Lung (tissue), 12 donors: ENCODE data around the gene ZNF525. TPM values are rescaled to one million over a fixed set of nuclear protein-coding genes. Genes with fewer than 3 reads are reported as not detected.
A peak's percentile ranks its signal among the peaks of the same experiment; 100 is the strongest.
"Not testable (repeated sequence)": the region's sequence is repeated elsewhere in the genome, so short reads cannot be mapped to it uniquely, and the experiment has no call there.

Experiments
- ATAC-seq: fragments of 200-7000 bp; cut with Tn5 transposase; one replicate; pipeline ENCODE4 v1.9.1; 2020; ENCODE audit warnings: moderate number of reproducible peaks; ENCODE audit not compliant: insufficient read depth, low FRiP score
- DNase-seq, 3 donors: peaks; one replicate each; pipeline ENCODE4 v3.0.0-alpha.2; 2013 to 2017
- H3K27ac ChIP-seq, 2 donors: one replicate each; pipeline ENCODE4 v1.5.1; 2013; ENCODE audit warnings: mild to moderate bottlenecking in 2 of 2, moderate library complexity in 2 of 2, control low read depth in 1 of 2, inconsistent platforms in 1 of 2, low read depth in 1 of 2, low read length in 1 of 2
- H3K27me3 ChIP-seq, 3 donors: one replicate each; pipeline ENCODE4 v1.5.1; 2013; ENCODE audit warnings: low read length in 2 of 3; ENCODE audit not compliant: control insufficient read depth in 3 of 3, insufficient read depth in 3 of 3
- H3K36me3 ChIP-seq, 4 donors: one replicate each; pipeline ENCODE4 v1.5.1; 2013; ENCODE audit warnings: low read length in 4 of 4, mild to moderate bottlenecking in 1 of 4, moderate library complexity in 1 of 4; ENCODE audit not compliant: control insufficient read depth in 4 of 4, insufficient read depth in 4 of 4
- H3K4me1 ChIP-seq, 5 donors: one replicate each; pipeline ENCODE4 v1.5.1; 2013; ENCODE audit warnings: low read length in 5 of 5, mild to moderate bottlenecking in 2 of 5, moderate library complexity in 1 of 5; ENCODE audit not compliant: control insufficient read depth in 5 of 5, insufficient read depth in 5 of 5
- H3K4me3 ChIP-seq: one replicate; pipeline ENCODE4 v1.5.1; 2013; ENCODE audit warnings: mild to moderate bottlenecking, control low read depth, moderate library complexity
- H3K9ac ChIP-seq, 2 donors: one replicate each; pipeline ENCODE4 v1.5.1; 2013; ENCODE audit warnings: low read length in 2 of 2, control low read depth in 1 of 2; ENCODE audit not compliant: insufficient read depth in 1 of 2
- H3K9me3 ChIP-seq, 4 donors: one replicate each; pipeline ENCODE4 v1.5.1; 2013; ENCODE audit warnings: low read length in 3 of 4, mild to moderate bottlenecking in 1 of 4, moderate library complexity in 1 of 4; ENCODE audit not compliant: control insufficient read depth in 4 of 4, insufficient read depth in 3 of 4
- CTCF ChIP-seq: IDR thresholded peaks from 2 replicates; pipeline ENCODE4 v1.5.1; 2012; ENCODE audit warnings: mild to moderate bottlenecking; ENCODE audit errors: control extremely low read depth, extremely low read depth
- WGBS, 2 donors: extraction: QIAGEN DNeasy Blood & Tissue Kit; methylation state at CpG; one replicate each; pipeline ENCODE4 v1.1.7; 2013; 5-methylcytosine and 5-hydroxymethylcytosine counted together
- polyA plus RNA-seq, 2 donors: library from polyadenylated mRNA; stranded (reverse); fragments of 200-250 nt; gene quantifications; one replicate each; pipeline ENCODE4 v1.2.1, GENCODE V29; 2013
- total RNA-seq, 2 donors: library from RNA; depleted of rRNA in 1 of 2; stranded (reverse); fragments of >200 nt in 1 of 2; gene quantifications; one replicate each; pipeline ENCODE4 v1.2.1, GENCODE V29; 2014 to 2021
- donor health status: control.
- donor health status: control.
- donor health status: Bipolar disorder and iron deficiency.
- donor health status: healthy.
- donor health status: DM: yes; HTN: yes; CAD: no.

ZNF525 gene
- total and polyA plus RNA-seq, 4 donors, result 3.2 to 19.7 (median 5.6) TPM

- Histone ChIP-seq H3K9me3 (peaks cover 0 to 4% (median 1%) of the 10 kb centered on the region in 4 donors), H3K36me3 (peaks cover 0 to 6% (median 3%) of the 10 kb centered on the region in 4 donors), H3K27me3 (no peaks in the 10 kb centered on the region), H3K4me3 (peak overlapping the region; percentile 69), H3K9ac (peak overlapping the region in 1 of 2 donors; percentile 77), H3K27ac (peak overlapping the region; percentile 57 to 90), H3K4me1 (peaks cover 0 to 16% (median 3%) of the 10 kb centered on the region in 5 donors)
- DNase-seq (peak in 2 of 3 donors; percentile 64 to 69), ATAC-seq (no peak)
- no peak for TF ChIP-seq CTCF
- 10 to 15% methylated on average over 18 of the region's 18 CpGs for WGBS, 2 donors
Observed at GRCh38 chr19:53394522-53394973, 29.0 kb downstream of the ZNF525 start.

GRCh38 chr19:53394974-53395839 is 29.7 kb downstream of the ZNF525 start, which contains the start of gene ZNF765:
TSS of gene ZNF765 (plus strand) at chr19:53395149. CDS start at chr19:53398016, 2,867 bp downstream.
- peak; percentile 96 to 97 (median 96) for DNase-seq
- peak within 1 kb of the TSS; percentile 69 for H3K4me3 ChIP-seq
- 1% methylated on average over 58 of the region's 58 CpGs for WGBS, 2 donors
- no peak for TF ChIP-seq CTCF
- peak; percentile 99 for ATAC-seq
- H3K36me3 ChIP-seq, result peaks cover 3 to 10% (median 9%) of the 10 kb centered on the region in 4 donors
- peaks cover 0 to 16% (median 3%) of the 10 kb centered on the region in 5 donors for H3K4me1 ChIP-seq
- peaks cover 0 to 3% (median 0%) of the 10 kb centered on the region in 4 donors for H3K9me3 ChIP-seq
- no peaks in the 10 kb centered on the region for H3K27me3 ChIP-seq
- H3K27ac ChIP-seq, result peak within 1 kb of the TSS; percentile 81 to 90
- peak within 1 kb of the TSS; percentile 37 to 77 for H3K9ac ChIP-seq

- not testable (repeated sequence) for ATAC-seq, DNase-seq, H3K9me3 ChIP-seq, H3K27me3 ChIP-seq
- peak overlapping the region; percentile 69 for H3K4me3 ChIP-seq
- H3K4me1 ChIP-seq, result peaks cover 0 to 16% (median 3%) of the 10 kb centered on the region in 5 donors
- peak overlapping the region in 1 of 2 donors; percentile 37 for H3K9ac ChIP-seq
- peaks cover 4 to 14% (median 10%) of the 10 kb centered on the region in 4 donors for H3K36me3 ChIP-seq
- H3K27ac ChIP-seq, result peak overlapping the region in 1 of 2 donors; percentile 81
- WGBS, 2 donors, result 17 to 29% methylated on average over 9 of the region's 9 CpGs
Observed at GRCh38 chr19:53395840-53396524, 30.5 kb downstream of the ZNF525 start.

GRCh38 chr19:53396525-53396868 is 31.0 kb downstream of the ZNF525 start:
- TF ChIP-seq CTCF, result no peak
- no peak overlapping the region for H3K4me3 ChIP-seq
- DNase-seq, result no peak
- H3K27ac ChIP-seq, result no peak overlapping the region
- WGBS, 2 donors, result 7 to 15% methylated on average over 1 of the region's 1 CpG
- H3K27me3 ChIP-seq, result no peaks in the 10 kb centered on the region
- peaks cover 0 to 16% (median 3%) of the 10 kb centered on the region in 5 donors for H3K4me1 ChIP-seq
- no peak for ATAC-seq
- H3K36me3 ChIP-seq, result peaks cover 4 to 15% (median 10%) of the 10 kb centered on the region in 4 donors
- no peak overlapping the region for H3K9ac ChIP-seq
- no peaks in the 10 kb centered on the region for H3K9me3 ChIP-seq

- Histone ChIP-seq H3K36me3 (peaks cover 4 to 22% (median 13%) of the 10 kb centered on the region in 4 donors), H3K4me1 (peaks cover 0 to 16% (median 3%) of the 10 kb centered on the region in 5 donors)
- not testable (repeated sequence) for H3K27ac ChIP-seq, ATAC-seq, H3K27me3 ChIP-seq, DNase-seq, H3K4me3 ChIP-seq, H3K9me3 ChIP-seq, H3K9ac ChIP-seq
- WGBS, 2 donors, result 82 to 94% methylated on average over 1 of the region's 1 CpG
Observed at GRCh38 chr19:53397918-53398317, 32.4 kb downstream of the ZNF525 start.
